ENCODE data around the gene NPPB. TPM values are rescaled to one million over a fixed set of nuclear protein-coding genes. Genes with fewer than 3 reads are reported as not detected.

NPPB gene
- total and polyA plus RNA-seq, 9 of the 15 experiments (the other 6 are each of a cell fraction or from before 2014, with no cell fraction given), result not detected

- TF ChIP-seq TOE1 (IDR thresholded peaks at IDR 0.05; ENCODE audit: borderline replicate concordance) (no peak), TOE1 (CRISPR knock-in tag; IDR thresholded peaks at IDR 0.05; ENCODE audit: borderline replicate concordance, low read depth) (no peak), E2F5 (CRISPR knock-in tag; IDR thresholded peaks at IDR 0.05) (no peak), NCOR1 (IDR thresholded peaks at IDR 0.05) (no peak), FOSL1 (tag; conservative IDR thresholded peaks at IDR 0.05) (no peak), LCOR (CRISPR knock-in tag; IDR thresholded peaks at IDR 0.05) (no peak), REST (IDR thresholded peaks at IDR 0.05; ENCODE audit: borderline replicate concordance) (no peak), REST (CRISPR knock-in tag; IDR thresholded peaks at IDR 0.05; ENCODE audit: low read depth) (no peak), HNRNPK (IDR thresholded peaks at IDR 0.05; ENCODE audit: low read depth, low read length, poor library complexity, severe bottlenecking) (no peak), ZNF175 (CRISPR knock-in tag; IDR thresholded peaks at IDR 0.05; ENCODE audit: low read depth) (peak; percentile 94), ZNF140 (CRISPR knock-in tag; IDR thresholded peaks at IDR 0.05) (no peak), MCM3 (IDR thresholded peaks at IDR 0.05) (no peak), PPARD (CRISPR knock-in tag; IDR thresholded peaks at IDR 0.05) (no peak), AFF1 (IDR thresholded peaks at IDR 0.05; ENCODE audit: low read depth in 1 of 2, partially characterized antibody in 2 of 2) (no peak), IFI16 (CRISPR knock-in tag; IDR thresholded peaks at IDR 0.05) (no peak; the same call in 1 of the 2 replicates)
Observed at GRCh38 chr1:11880911-11881748, 22.4 kb upstream of the NPPB start (continued).

Data from K562 (cell line).